SK-N-SH treated with all-trans-retinoic acid at 6 μM for 48 hours (cell line): ENCODE measurements around the gene KAT6B.

Source experiments
- BACH2 ChIP-seq: fragments of 250-450 bp; sonication (Bioruptor Pico); IDR thresholded peaks from 2 replicates; pipeline ENCODE4 v1.9.0; 2021; ENCODE audit warnings: mild to moderate bottlenecking, borderline replicate concordance
- RARB ChIP-seq: fragments of 250-450 bp; sonication (Bioruptor Pico); IDR thresholded peaks from 2 replicates; pipeline ENCODE4 v1.8.0; 2021; ENCODE audit warnings: mild to moderate bottlenecking, moderate library complexity
- TCF4 ChIP-seq: fragments of 250-450 bp; sonication (Bioruptor Pico); IDR thresholded peaks from 2 replicates; pipeline ENCODE4 v1.8.0; 2021; ENCODE audit warnings: mild to moderate bottlenecking, moderate library complexity, borderline replicate concordance
- ZFP3 ChIP-seq: fragments of 250-450 bp; sonication (Bioruptor Pico); IDR thresholded peaks from 2 replicates; pipeline ENCODE4 v1.5.0; 2020; ENCODE audit warnings: mild to moderate bottlenecking, moderate library complexity
- ZFP30 ChIP-seq: fragments of 450-650 bp; formaldehyde crosslinking; IDR thresholded peaks from 2 replicates; pipeline ENCODE4 v1.5.0; 2022; ENCODE audit warnings: mild to moderate bottlenecking, moderate library complexity
- TF ChIP-seq, protein P1 (sequence below): fragments of 250-450 bp; sonication (Bioruptor Pico); IDR thresholded peaks from 2 replicates; pipeline ENCODE4 v1.5.0; 2020; ENCODE audit warnings: mild to moderate bottlenecking, moderate library complexity
- TF ChIP-seq, protein P2 (sequence below): fragments of 250-450 bp; sonication (Bioruptor Pico); IDR thresholded peaks from 2 replicates; pipeline ENCODE4 v1.8.0; 2020; ENCODE audit warnings: mild to moderate bottlenecking, moderate library complexity, borderline replicate concordance

- TF ChIP-seq, protein P1, sequence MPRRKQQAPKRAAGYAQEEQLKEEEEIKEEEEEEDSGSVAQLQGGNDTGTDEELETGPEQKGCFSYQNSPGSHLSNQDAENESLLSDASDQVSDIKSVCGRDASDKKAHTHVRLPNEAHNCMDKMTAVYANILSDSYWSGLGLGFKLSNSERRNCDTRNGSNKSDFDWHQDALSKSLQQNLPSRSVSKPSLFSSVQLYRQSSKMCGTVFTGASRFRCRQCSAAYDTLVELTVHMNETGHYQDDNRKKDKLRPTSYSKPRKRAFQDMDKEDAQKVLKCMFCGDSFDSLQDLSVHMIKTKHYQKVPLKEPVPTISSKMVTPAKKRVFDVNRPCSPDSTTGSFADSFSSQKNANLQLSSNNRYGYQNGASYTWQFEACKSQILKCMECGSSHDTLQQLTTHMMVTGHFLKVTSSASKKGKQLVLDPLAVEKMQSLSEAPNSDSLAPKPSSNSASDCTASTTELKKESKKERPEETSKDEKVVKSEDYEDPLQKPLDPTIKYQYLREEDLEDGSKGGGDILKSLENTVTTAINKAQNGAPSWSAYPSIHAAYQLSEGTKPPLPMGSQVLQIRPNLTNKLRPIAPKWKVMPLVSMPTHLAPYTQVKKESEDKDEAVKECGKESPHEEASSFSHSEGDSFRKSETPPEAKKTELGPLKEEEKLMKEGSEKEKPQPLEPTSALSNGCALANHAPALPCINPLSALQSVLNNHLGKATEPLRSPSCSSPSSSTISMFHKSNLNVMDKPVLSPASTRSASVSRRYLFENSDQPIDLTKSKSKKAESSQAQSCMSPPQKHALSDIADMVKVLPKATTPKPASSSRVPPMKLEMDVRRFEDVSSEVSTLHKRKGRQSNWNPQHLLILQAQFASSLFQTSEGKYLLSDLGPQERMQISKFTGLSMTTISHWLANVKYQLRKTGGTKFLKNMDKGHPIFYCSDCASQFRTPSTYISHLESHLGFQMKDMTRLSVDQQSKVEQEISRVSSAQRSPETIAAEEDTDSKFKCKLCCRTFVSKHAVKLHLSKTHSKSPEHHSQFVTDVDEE (CRISPR knock-in tag), result no peak
- no peak for TF ChIP-seq BACH2
- no peak for TF ChIP-seq ZFP30 (CRISPR knock-in tag)
- TF ChIP-seq, protein P2, sequence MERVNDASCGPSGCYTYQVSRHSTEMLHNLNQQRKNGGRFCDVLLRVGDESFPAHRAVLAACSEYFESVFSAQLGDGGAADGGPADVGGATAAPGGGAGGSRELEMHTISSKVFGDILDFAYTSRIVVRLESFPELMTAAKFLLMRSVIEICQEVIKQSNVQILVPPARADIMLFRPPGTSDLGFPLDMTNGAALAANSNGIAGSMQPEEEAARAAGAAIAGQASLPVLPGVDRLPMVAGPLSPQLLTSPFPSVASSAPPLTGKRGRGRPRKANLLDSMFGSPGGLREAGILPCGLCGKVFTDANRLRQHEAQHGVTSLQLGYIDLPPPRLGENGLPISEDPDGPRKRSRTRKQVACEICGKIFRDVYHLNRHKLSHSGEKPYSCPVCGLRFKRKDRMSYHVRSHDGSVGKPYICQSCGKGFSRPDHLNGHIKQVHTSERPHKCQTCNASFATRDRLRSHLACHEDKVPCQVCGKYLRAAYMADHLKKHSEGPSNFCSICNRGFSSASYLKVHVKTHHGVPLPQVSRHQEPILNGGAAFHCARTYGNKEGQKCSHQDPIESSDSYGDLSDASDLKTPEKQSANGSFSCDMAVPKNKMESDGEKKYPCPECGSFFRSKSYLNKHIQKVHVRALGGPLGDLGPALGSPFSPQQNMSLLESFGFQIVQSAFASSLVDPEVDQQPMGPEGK, result no peak
- TF ChIP-seq RARB (CRISPR knock-in tag), result no peak
- no peak for TF ChIP-seq TCF4 (CRISPR knock-in tag)
- TF ChIP-seq ZFP3, result no peak
These were observed 97.2 kb downstream of the KAT6B start for GRCh38 chr10:74923556-74923955.
